H1 (cell line): ENCODE measurements around the gene RPUSD1. TPM values are rescaled to one million over a fixed set of nuclear protein-coding genes. Genes with fewer than 3 reads are reported as not detected.

Experiments used
- CTCF ChIA-PET: fragments of 300-600 bp; sonication (Branson Sonifier 250); formaldehyde crosslinking; loops from one replicate; lab custom pipeline; 2021; ENCODE audit not compliant: partially characterized antibody; lab: Charles Lee
- POLR2A ChIA-PET: fragments of 300-600 bp; sonication (Branson Sonifier 250); formaldehyde crosslinking; loops from one replicate; lab custom pipeline; 2021; ENCODE audit warnings: inconsistent platforms; ENCODE audit not compliant: partially characterized antibody; lab: Charles Lee
- DNase-seq, 2 experiments: peaks; one replicate each; pipeline versions ENCODE4 v3.0.0 to v3.0.0-alpha.2; 2010 to 2022; ENCODE audit warnings: low spot score in 2 of 2, low read depth in 1 of 2, mixed read lengths in 1 of 2
- FAIRE-seq: peaks from 2 replicates; lab custom pipeline; 2011; peaks lifted over from hg19 to GRCh38; lab: Jason Lieb, UNC
- H2AFZ ChIP-seq: 2 replicates; pipeline ENCODE4 v1.8.1; 2012; ENCODE audit warnings: low read length, inconsistent platforms
- H2AK5ac ChIP-seq: 2 replicates; pipeline ENCODE4 v1.6.1; 2013; ENCODE audit warnings: low read depth, low read length
- H2BK120ac ChIP-seq: replicated peaks from 2 replicates; pipeline ENCODE3; 2013; ENCODE audit warnings: low read depth, low read length, inconsistent platforms
- H2BK12ac ChIP-seq: 2 replicates; pipeline ENCODE4 v1.6.1; 2013; ENCODE audit warnings: low read depth, low read length
- H2BK15ac ChIP-seq: 2 replicates; pipeline ENCODE4 v1.6.1; 2013; ENCODE audit warnings: low read length
- H2BK20ac ChIP-seq: 2 replicates; pipeline ENCODE4 v1.6.1; 2013; ENCODE audit warnings: low read length
- H2BK5ac ChIP-seq: 2 replicates; pipeline ENCODE4 v1.6.1; 2013; ENCODE audit warnings: low read depth, low read length
- H3K14ac ChIP-seq: 2 replicates; pipeline ENCODE4 v1.6.1; 2013; ENCODE audit warnings: inconsistent platforms; ENCODE audit not compliant: insufficient read length
- H3K18ac ChIP-seq: 2 replicates; pipeline ENCODE4 v1.6.1; 2013; ENCODE audit warnings: low read length; ENCODE audit errors: extremely low read depth
- H3K23ac ChIP-seq: 2 replicates; pipeline ENCODE4 v1.6.1; 2013; ENCODE audit warnings: inconsistent platforms; ENCODE audit not compliant: insufficient read length
- H3K23me2 ChIP-seq: 2 replicates; pipeline ENCODE4 v1.6.1; 2013; ENCODE audit warnings: low read depth, low read length
- H3K27ac ChIP-seq: 2 replicates; pipeline ENCODE4 v1.6.1; 2011; ENCODE audit warnings: low read depth, low read length, inconsistent platforms
- H3K27me3 ChIP-seq, 4 experiments: replicated peaks in 1 of 4; 1 replicate in 1 of 4; 2 replicates in 3 of 4; pipeline versions ENCODE4 v1.6.1 to v1.8.1; 2011 to 2013; ENCODE audit warnings: low read length in 3 of 4, mild to moderate bottlenecking in 3 of 4, inconsistent platforms in 2 of 4, mixed read lengths in 2 of 4, moderate library complexity in 1 of 4; ENCODE audit not compliant: control insufficient read depth in 3 of 4, insufficient read depth in 3 of 4; ENCODE audit errors: extremely low read depth in 1 of 4
- H3K36me3 ChIP-seq, 4 experiments: 2 replicates each; pipeline versions ENCODE4 v1.6.1 to v1.8.1; 2011 to 2013; ENCODE audit warnings: mild to moderate bottlenecking in 4 of 4, low read length in 3 of 4, moderate library complexity in 2 of 4, control low read depth in 1 of 4, inconsistent platforms in 1 of 4; ENCODE audit not compliant: insufficient read depth in 4 of 4, control insufficient read depth in 2 of 4
- H3K4ac ChIP-seq: replicated peaks from 2 replicates; pipeline ENCODE3; 2013; ENCODE audit warnings: low read length, low read depth, mixed read lengths, inconsistent platforms; ENCODE audit not compliant: insufficient read length
- H3K4me1 ChIP-seq, 4 experiments: replicated peaks in 1 of 4; 1 replicate in 1 of 4; 2 replicates in 3 of 4; pipeline versions ENCODE4 v1.6.1 to v1.8.1; 2011 to 2013; ENCODE audit warnings: low read length in 3 of 4, inconsistent platforms in 2 of 4, mixed read lengths in 1 of 4; ENCODE audit not compliant: insufficient read depth in 4 of 4, control insufficient read depth in 3 of 4
- H3K4me2 ChIP-seq, 2 experiments: 2 replicates each; pipeline versions ENCODE4 v1.6.1 to v1.8.1; 2011 to 2013; ENCODE audit warnings: low read depth in 2 of 2, low read length in 2 of 2, control low read depth in 1 of 2, inconsistent platforms in 1 of 2, mild to moderate bottlenecking in 1 of 2; ENCODE audit not compliant: insufficient read depth in 1 of 2
- H3K4me3 ChIP-seq, 4 experiments: fragments of 200-600, 300-600 bp in 1 of 4; sonication (generic), shearing (Covaris generic), sonication (Bioruptor Twin) in 1 of 4; 2 replicates each; pipeline versions ENCODE4 v1.5.1 to v1.8.1; 2011 to 2016; ENCODE audit warnings: low read length in 4 of 4, low read depth in 3 of 4, control low read depth in 2 of 4, inconsistent platforms in 2 of 4, mild to moderate bottlenecking in 2 of 4, mixed read lengths in 1 of 4, moderate library complexity in 1 of 4; ENCODE audit not compliant: insufficient read depth in 2 of 4; ENCODE audit errors: extremely low read depth in 1 of 4
- H3K56ac ChIP-seq: replicated peaks from 2 replicates; pipeline ENCODE3; 2013; ENCODE audit warnings: low read depth, mild to moderate bottlenecking, mixed read lengths, low read length, inconsistent platforms; ENCODE audit not compliant: insufficient read length
- H3K79me1 ChIP-seq: 2 replicates; pipeline ENCODE4 v1.6.1; 2013; ENCODE audit warnings: low read depth, low read length, control low read depth
- H3K79me2 ChIP-seq, 2 experiments: 2 replicates each; pipeline versions ENCODE4 v1.6.1 to v1.8.1; 2012 to 2013; ENCODE audit warnings: low read length in 2 of 2, mild to moderate bottlenecking in 2 of 2, inconsistent platforms in 1 of 2; ENCODE audit not compliant: insufficient read depth in 2 of 2, control insufficient read depth in 1 of 2
- H3K9ac ChIP-seq, 4 experiments: replicated peaks in 1 of 4; 1 replicate in 1 of 4; 2 replicates in 3 of 4; pipeline versions ENCODE4 v1.6.1 to v1.8.1; 2011 to 2013; ENCODE audit warnings: low read depth in 3 of 4, low read length in 3 of 4, control low read depth in 2 of 4, mild to moderate bottlenecking in 2 of 4, moderate library complexity in 2 of 4, inconsistent platforms in 1 of 4; ENCODE audit errors: extremely low read depth in 1 of 4
- H3K9me3 ChIP-seq, 2 experiments: 2 replicates each; pipeline versions ENCODE4 v1.6.1 to v1.8.1; 2012 to 2013; ENCODE audit warnings: mild to moderate bottlenecking in 2 of 2, moderate library complexity in 2 of 2, control low read depth in 1 of 2, inconsistent platforms in 1 of 2, low read depth in 1 of 2, low read length in 1 of 2, mixed read lengths in 1 of 2; ENCODE audit not compliant: insufficient read depth in 2 of 2
- H4K20me1 ChIP-seq, 2 experiments: replicated peaks in 1 of 2; 2 replicates each; pipeline versions ENCODE3 to v1.8.1; 2011 to 2013; ENCODE audit warnings: inconsistent platforms in 2 of 2, low read length in 2 of 2, mild to moderate bottlenecking in 1 of 2; ENCODE audit not compliant: insufficient read depth in 2 of 2, control insufficient read depth in 1 of 2
- H4K5ac ChIP-seq: 2 replicates; pipeline ENCODE4 v1.6.1; 2013; ENCODE audit warnings: low read length, low read depth, mixed read lengths, inconsistent platforms; ENCODE audit not compliant: insufficient read length
- H4K8ac ChIP-seq: 2 replicates; pipeline ENCODE4 v1.8.0; 2013; ENCODE audit warnings: mild to moderate bottlenecking, moderate library complexity, low read length, inconsistent platforms; ENCODE audit not compliant: insufficient read depth; ENCODE audit errors: extremely low read depth
- H4K91ac ChIP-seq: replicated peaks from 2 replicates; pipeline ENCODE3; 2013; ENCODE audit warnings: low read length, mixed read lengths, inconsistent platforms; ENCODE audit not compliant: insufficient read length
- ATF3 ChIP-seq: IDR thresholded peaks from 2 replicates; pipeline ENCODE4 v1.6.1; 2011; ENCODE audit warnings: low read depth, mild to moderate bottlenecking, low read length; ENCODE audit not compliant: insufficient read depth
- E2F6 ChIP-seq: IDR thresholded peaks from 2 replicates; pipeline ENCODE4 v1.6.1; 2012; ENCODE audit warnings: inconsistent platforms
- EP300 ChIP-seq, 2 experiments: IDR thresholded peaks; 1 replicate in 1 of 2; 2 replicates in 1 of 2; pipeline ENCODE4 v1.6.1; 2011 to 2012; ENCODE audit warnings: low read depth in 2 of 2, low read length in 2 of 2, mild to moderate bottlenecking in 2 of 2, borderline replicate concordance in 1 of 2, inconsistent platforms in 1 of 2, moderate library complexity in 1 of 2
- EZH2 ChIP-seq: fragments of 200-600 bp; sonication (generic); IDR thresholded peaks from 2 replicates; pipeline ENCODE4 v1.7.1; 2012; ENCODE audit warnings: low read depth, mild to moderate bottlenecking, moderate library complexity, low read length, inconsistent platforms; ENCODE audit not compliant: severe bottlenecking
- JUND ChIP-seq: IDR thresholded peaks from 2 replicates; pipeline ENCODE4 v1.6.1; 2011; ENCODE audit warnings: mild to moderate bottlenecking, improper control_type of control experiment, low read length
- KDM4A ChIP-seq: IDR thresholded peaks from one replicate; pipeline ENCODE4 v1.7.1; 2012; ENCODE audit warnings: low read depth, mild to moderate bottlenecking, moderate library complexity, low read length, inconsistent platforms; ENCODE audit not compliant: severe bottlenecking
- KDM5A ChIP-seq: fragments of 200-600 bp; IDR thresholded peaks from 2 replicates; pipeline ENCODE4 v1.7.1; 2012; ENCODE audit warnings: mild to moderate bottlenecking, low read length, inconsistent platforms, mixed read lengths
- RAD21 ChIP-seq, 2 experiments: IDR thresholded peaks in 1 of 2; conservative IDR thresholded peaks in 1 of 2; 2 replicates each; pipeline ENCODE4 v1.6.1; 2011; ENCODE audit warnings: low read depth in 2 of 2, low read length in 2 of 2, improper control_type of control experiment in 1 of 2, inconsistent platforms in 1 of 2, mild to moderate bottlenecking in 1 of 2, moderate library complexity in 1 of 2
- RFX5 ChIP-seq: IDR thresholded peaks from 2 replicates; pipeline ENCODE4 v1.6.1; 2011; ENCODE audit warnings: low read depth, low read length, improper control_type of control experiment, borderline replicate concordance
- SIX5 ChIP-seq: IDR thresholded peaks from 2 replicates; pipeline ENCODE4 v1.6.1; 2011; ENCODE audit warnings: mild to moderate bottlenecking, low read depth, low read length
- TCF12 ChIP-seq: IDR thresholded peaks from 2 replicates; pipeline ENCODE4 v1.6.1; 2011; ENCODE audit warnings: low read depth, mild to moderate bottlenecking, low read length
- WGBS, 2 experiments: shearing (Covaris generic) in 1 of 2; methylation state at CpG; one replicate each; pipeline versions ENCODE4 v1.1.6 to v1.1.7; 2013 to 2015; ENCODE audit warnings: low lambda C conversion rate in 2 of 2, mixed read lengths in 2 of 2, inconsistent platforms in 1 of 2, low coverage in 1 of 2, missing lambda C conversion rate in 1 of 2; ENCODE audit not compliant: insufficient replicate concordance in 2 of 2, insufficient coverage in 1 of 2, insufficient read length in 1 of 2; ENCODE audit errors: extremely low coverage in 1 of 2, missing lambda C conversion rate in 1 of 2; 5-methylcytosine and 5-hydroxymethylcytosine counted together
- polyA plus RNA-seq, 7 experiments: library from polyadenylated mRNA; depleted of rRNA in 3 of 7; stranded (reverse) in 5 of 7; unstranded in 2 of 7; fragments of >200 nt in 5 of 7; fragments of 200-250 nt in 2 of 7; gene quantifications; 1 replicate in 5 of 7; 2 replicates in 1 of 7; 4 replicates in 1 of 7; pipeline versions ENCODE4 v1.2.1 to v1.2.3, GENCODE V29; 2011 to 2013; ENCODE audit warnings: missing spikeins in 2 of 7, mixed read lengths in 2 of 7
- total RNA-seq: library from RNA; stranded (reverse); fragmentation: NEBNext Ultra II Directional; extraction: Animal tissue kit (Norgen Biotek cat#: 25700); gene quantifications from 2 replicates; pipeline ENCODE4 v1.2.1, GENCODE V29; 2021

The RPUSD1 gene
- total and polyA plus RNA-seq, 2 of the 8 experiments (the other 6 are each of a cell fraction or from before 2014, with no cell fraction given) = 32.2 to 61.8 TPM

GRCh38 chr16:808085-808386, 19.9 kb upstream of the RPUSD1 start:
- CTCF ChIA-PET = interaction anchor here (1.0 kb wide), 1 partner anchor 247 kb away, joined by 3 read pairs; no protein-coding TSS in a partner anchor
- peaks cover 0 to 5% of the 10 kb centered on the region in 2 experiments for H4K20me1 ChIP-seq
- POLR2A ChIA-PET = no interaction called here
- no peak for TF ChIP-seq JUND
- TF ChIP-seq TCF12 = no peak
- peak; percentile 2; the same call in 1 of the 2 replicates for TF ChIP-seq E2F6
- no peak for TF ChIP-seq KDM5A
- no peak for TF ChIP-seq SIX5
- TF ChIP-seq RAD21 (IDR thresholded peaks at IDR 0.05 in 1 of 2, conservative IDR thresholded peaks at IDR 0.05 in 1 of 2; ENCODE audit: low read depth in 2 of 2, low read length in 2 of 2) = no peak
- TF ChIP-seq RFX5 = no peak
- no peak for TF ChIP-seq KDM4A
- no peak for TF ChIP-seq EZH2
- TF ChIP-seq EP300 (IDR thresholded peaks at IDR 0.05; ENCODE audit: borderline replicate concordance in 1 of 2, low read depth in 2 of 2, low read length in 2 of 2) = no peak
- TF ChIP-seq ATF3 = no peak

More at GRCh38 chr16:808085-808386, 19.9 kb upstream of the RPUSD1 start:
- Histone ChIP-seq H3K14ac (no peak overlapping the region), H3K36me3 (no peaks in the 10 kb centered on the region), H2BK15ac (no peak overlapping the region), H3K27ac (no peak overlapping the region), H2AFZ (0 out of 2 replicates have a peak overlapping the region, but pooled peaks have one; percentile 14), H3K9me3 (no peaks in the 10 kb centered on the region), H3K4me2 (peak overlapping the region; percentile 70 to 75), H2BK12ac (no peak overlapping the region), H4K5ac (peak overlapping the region; percentile 68), H4K8ac (peak overlapping the region; percentile 93), H3K4me1 (peaks cover 0 to 4% (median 2%) of the 10 kb centered on the region in 4 experiments; a peak in 5 of 7 replicates), H3K4me3 (peak overlapping the region; percentile 65 to 79 (median 76)), H3K9ac (peak overlapping the region; percentile 9 to 70 (median 52); a peak in 5 of 7 replicates), H3K23me2 (no peaks in the 10 kb centered on the region; the same call in 1 of the 2 replicates), H3K56ac (no peak overlapping the region), H3K79me1 (no peaks in the 10 kb centered on the region), H4K91ac (no peak overlapping the region), H3K4ac (peak overlapping the region; percentile 65), H2AK5ac (no peak overlapping the region), H3K18ac (no peak overlapping the region), H2BK120ac (no peak overlapping the region), H3K79me2 (peaks cover 0 to 5% of the 10 kb centered on the region in 2 experiments; a peak in 1 of 4 replicates), H3K27me3 (peaks cover 0 to 25% (median 16%) of the 10 kb centered on the region in 4 experiments; a peak in 6 of 7 replicates), H2BK5ac (no peak overlapping the region), H2BK20ac (no peak overlapping the region), H3K23ac (no peak overlapping the region)
- WGBS, 2 experiments = 24% methylated on average over 14 of the region's 19 CpGs; no CpG with 5 or more reads in 1 of the 2 experiments
- DNase-seq (no peak), FAIRE-seq (no peak)
